ENCODE results near the gene EIF2B2. TPM values are rescaled to one million over a fixed set of nuclear protein-coding genes. Genes with fewer than 3 reads are reported as not detected.
A peak's percentile ranks its signal among the peaks of the same experiment; 100 is the strongest.

Gene EIF2B2
- total RNA-seq, 1 donor from 2014 or later: 36.1 TPM

GRCh38 chr14:75030147-75030546, 27.4 kb downstream of the EIF2B2 start:
- no peak for DNase-seq (ENCODE audit: low spot score, unreplicated experiment)
- Mint-ChIP-seq H3K9me3 (ENCODE audit: low read depth) (no peaks in the 10 kb centered on the region), H3K27ac (no peak overlapping the region), H3K36me3 (ENCODE audit: insufficient read depth) (peaks cover 17% of the 10 kb centered on the region), H3K4me1 (ENCODE audit: low read depth) (no peaks in the 10 kb centered on the region), H3K27me3 (no peaks in the 10 kb centered on the region), H3K4me3 (ENCODE audit: low read depth) (no peak overlapping the region)
- TF ChIP-seq CTCF (IDR thresholded peaks at IDR 0.05; ENCODE audit: unreplicated experiment): no peak

GRCh38 chr14:75032939-75033338, 30.2 kb downstream of the EIF2B2 start:
- TF ChIP-seq CTCF (IDR thresholded peaks at IDR 0.05; ENCODE audit: unreplicated experiment): no peak
- H3K36me3 Mint-ChIP-seq (ENCODE audit: insufficient read depth): peaks cover 26% of the 10 kb centered on the region
- peak overlapping the region; percentile 10 for H3K27ac Mint-ChIP-seq
- no peak overlapping the region for H3K4me3 Mint-ChIP-seq (ENCODE audit: low read depth)
- no peaks in the 10 kb centered on the region for H3K4me1 Mint-ChIP-seq (ENCODE audit: low read depth)
- H3K27me3 Mint-ChIP-seq: no peaks in the 10 kb centered on the region
- no peaks in the 10 kb centered on the region for H3K9me3 Mint-ChIP-seq (ENCODE audit: low read depth)
- no peak for DNase-seq (ENCODE audit: low spot score, unreplicated experiment)

- no peak for DNase-seq (ENCODE audit: low spot score, unreplicated experiment)
- H3K4me1 Mint-ChIP-seq (ENCODE audit: low read depth): peaks cover 5% of the 10 kb centered on the region
- H3K27ac Mint-ChIP-seq: no peak overlapping the region
- no peak for TF ChIP-seq CTCF (IDR thresholded peaks at IDR 0.05; ENCODE audit: unreplicated experiment)
- H3K36me3 Mint-ChIP-seq (ENCODE audit: insufficient read depth): peaks cover 15% of the 10 kb centered on the region
- H3K4me3 Mint-ChIP-seq (ENCODE audit: low read depth): no peak overlapping the region
- no peaks in the 10 kb centered on the region for H3K27me3 Mint-ChIP-seq
- no peaks in the 10 kb centered on the region for H3K9me3 Mint-ChIP-seq (ENCODE audit: low read depth)
Measured at GRCh38 chr14:75040507-75040906, 37.8 kb downstream of the EIF2B2 start.

GRCh38 chr14:75040959-75041358, 38.2 kb downstream of the EIF2B2 start:
- no peak for DNase-seq (ENCODE audit: low spot score, unreplicated experiment)
- H3K27ac Mint-ChIP-seq: no peak overlapping the region
- no peaks in the 10 kb centered on the region for H3K9me3 Mint-ChIP-seq (ENCODE audit: low read depth)
- no peak for TF ChIP-seq CTCF (IDR thresholded peaks at IDR 0.05; ENCODE audit: unreplicated experiment)
- H3K4me1 Mint-ChIP-seq (ENCODE audit: low read depth): peaks cover 5% of the 10 kb centered on the region
- H3K36me3 Mint-ChIP-seq (ENCODE audit: insufficient read depth): peaks cover 14% of the 10 kb centered on the region
- no peak overlapping the region for H3K4me3 Mint-ChIP-seq (ENCODE audit: low read depth)
- H3K27me3 Mint-ChIP-seq: no peaks in the 10 kb centered on the region

- H3K36me3 Mint-ChIP-seq (ENCODE audit: insufficient read depth): peaks cover 13% of the 10 kb centered on the region
Measured at GRCh38 chr14:75041613-75042012, 38.9 kb downstream of the EIF2B2 start.

More at GRCh38 chr14:75041613-75042012, 38.9 kb downstream of the EIF2B2 start:
- H3K4me1 Mint-ChIP-seq (ENCODE audit: low read depth): peaks cover 5% of the 10 kb centered on the region
- H3K4me3 Mint-ChIP-seq (ENCODE audit: low read depth): no peak overlapping the region
- H3K9me3 Mint-ChIP-seq (ENCODE audit: low read depth): no peaks in the 10 kb centered on the region
- no peaks in the 10 kb centered on the region for H3K27me3 Mint-ChIP-seq
- no peak overlapping the region for H3K27ac Mint-ChIP-seq
- no peak for DNase-seq (ENCODE audit: low spot score, unreplicated experiment)
- TF ChIP-seq CTCF (IDR thresholded peaks at IDR 0.05; ENCODE audit: unreplicated experiment): no peak
